B cell (primary cell): ENCODE results near the gene ZNF672. TPM values are rescaled to one million over a fixed set of nuclear protein-coding genes. Genes with fewer than 3 reads are reported as not detected.

Source experiments
- ATAC-seq: fragments of 200-7000 bp; cut with Tn5 transposase; one replicate; pipeline ENCODE4 v1.10.0; 2021; ENCODE audit warnings: low read depth, mild to moderate bottlenecking, moderate number of reproducible peaks, moderate library complexity
- CTCF ChIA-PET: fragments of 350-600 bp; sonication (Branson Sonifier 250); formaldehyde crosslinking; loops from one replicate; lab custom pipeline; 2021; ENCODE audit warnings: antibody characterized with exemption, inconsistent platforms; lab: Charles Lee
- POLR2A ChIA-PET: fragments of 350-600 bp; sonication (Branson Sonifier 250); formaldehyde crosslinking; loops from one replicate; lab custom pipeline; 2021; ENCODE audit warnings: antibody characterized with exemption; lab: Charles Lee
- DNase-seq: peaks from one replicate; pipeline ENCODE4 v3.0.0; 2013
- H2AFZ ChIP-seq: 2 replicates; pipeline ENCODE4 v1.6.1; 2012; ENCODE audit warnings: mild to moderate bottlenecking, low read depth, low read length; ENCODE audit not compliant: insufficient read depth, poor library complexity, severe bottlenecking
- H3K27ac ChIP-seq, 2 donors: 1 replicate in 1 of 2; 2 replicates in 1 of 2; pipeline ENCODE4 v1.5.1; 2012 to 2013; ENCODE audit warnings: low read length in 2 of 2, mild to moderate bottlenecking in 2 of 2, moderate library complexity in 1 of 2
- H3K27me3 ChIP-seq, 4 experiments: fragments of 200-600 bp in 1 of 4; sonication (generic) in 1 of 4; replicated peaks in 1 of 4; 1 replicate in 2 of 4; 2 replicates in 2 of 4; pipeline versions ENCODE4 v1.6.1 to v1.7.0; 2013 to 2016; ENCODE audit warnings: low read length in 3 of 4, mild to moderate bottlenecking in 2 of 4, mixed read lengths in 1 of 4, moderate library complexity in 1 of 4; ENCODE audit not compliant: insufficient read depth in 4 of 4, control insufficient read depth in 3 of 4; ENCODE audit errors: control extremely low read depth in 1 of 4
- H3K36me3 ChIP-seq, 2 experiments: replicated peaks in 1 of 2; 1 replicate in 1 of 2; 2 replicates in 1 of 2; pipeline versions ENCODE4 v1.6.1 to v1.7.1; 2013; ENCODE audit warnings: low read length in 1 of 2; ENCODE audit not compliant: insufficient read depth in 2 of 2, control insufficient read depth in 1 of 2; ENCODE audit errors: control extremely low read depth in 1 of 2, extremely low read depth in 1 of 2
- H3K4me1 ChIP-seq, 2 donors: fragments of 200-600 bp in 1 of 2; sonication (generic) in 1 of 2; 1 replicate in 1 of 2; 2 replicates in 1 of 2; pipeline versions ENCODE4 v1.5.1 to v1.6.1; 2013 to 2017; ENCODE audit warnings: low read length in 2 of 2; ENCODE audit not compliant: control insufficient read depth in 2 of 2, insufficient read depth in 2 of 2
- H3K4me2 ChIP-seq: replicated peaks from 2 replicates; pipeline ENCODE3; 2012; ENCODE audit warnings: mild to moderate bottlenecking, low read depth, low read length; ENCODE audit not compliant: poor library complexity, severe bottlenecking
- H3K4me3 ChIP-seq, 5 experiments: fragments of 200-600 bp in 1 of 5; sonication (generic) in 1 of 5; 1 replicate in 3 of 5; 2 replicates in 2 of 5; pipeline versions ENCODE4 v1.5.1 to v1.7.0; 2011 to 2016; ENCODE audit warnings: low read length in 4 of 5, mild to moderate bottlenecking in 4 of 5, low read depth in 2 of 5, control low read depth in 1 of 5, moderate library complexity in 1 of 5; ENCODE audit not compliant: insufficient read depth in 1 of 5; ENCODE audit errors: control extremely low read depth in 1 of 5, extremely low read depth in 1 of 5
- H3K79me2 ChIP-seq: fragments of 200-600 bp; sonication (generic); one replicate; pipeline ENCODE4 v1.6.0; 2016; ENCODE audit warnings: low read length; ENCODE audit not compliant: control insufficient read depth, insufficient read depth
- H3K9ac ChIP-seq: fragments of 200-600 bp; sonication (generic); 2 replicates; pipeline ENCODE4 v1.6.1; 2017; ENCODE audit warnings: mild to moderate bottlenecking, low read length, moderate library complexity
- H3K9me3 ChIP-seq, 3 donors: one replicate each; pipeline versions ENCODE4 v1.6.1 to v1.7.1; 2013; ENCODE audit warnings: low read length in 2 of 3; ENCODE audit not compliant: control insufficient read depth in 2 of 3, insufficient read depth in 1 of 3; ENCODE audit errors: control extremely low read depth in 1 of 3
- H4K20me1 ChIP-seq: 2 replicates; pipeline ENCODE4 v1.6.0; 2012; ENCODE audit warnings: mild to moderate bottlenecking, low read length; ENCODE audit not compliant: insufficient read depth, control insufficient read depth, poor library complexity, severe bottlenecking
- H3K27ac Mint-ChIP-seq: one replicate; pipeline ENCODE4 v1.8.0; 2021; ENCODE audit warnings: mixed read lengths
- H3K27me3 Mint-ChIP-seq: one replicate; pipeline ENCODE4 v1.8.0; 2021; ENCODE audit warnings: mixed read lengths
- H3K4me1 Mint-ChIP-seq: one replicate; pipeline ENCODE4 v1.8.0; 2021; ENCODE audit warnings: mixed read lengths
- H3K4me3 Mint-ChIP-seq: one replicate; pipeline ENCODE4 v1.8.0; 2021; ENCODE audit warnings: mixed read lengths
- H3K9me3 Mint-ChIP-seq: one replicate; pipeline ENCODE4 v1.8.0; 2022; ENCODE audit warnings: mixed read lengths; ENCODE audit not compliant: insufficient read depth
- CTCF ChIP-seq: fragments of 200-600 bp; IDR thresholded peaks from one replicate; pipeline ENCODE4 v1.8.0; 2022; ENCODE audit warnings: antibody characterized with exemption, mild to moderate bottlenecking
- EZH2 ChIP-seq: IDR thresholded peaks from 2 replicates; pipeline ENCODE4 v1.6.1; 2012; ENCODE audit warnings: borderline replicate concordance, low read depth, mild to moderate bottlenecking, moderate library complexity, low read length; ENCODE audit not compliant: insufficient read depth, poor library complexity, severe bottlenecking
- WGBS: methylation state at CpG from one replicate; pipeline ENCODE4 v1.1.5; 2013; ENCODE audit warnings: missing lambda C conversion rate; ENCODE audit not compliant: insufficient coverage; 5-methylcytosine and 5-hydroxymethylcytosine counted together
- intact Hi-C: fragments of 100-400 bp; cut with micrococcal nuclease; formaldehyde crosslinking; loops from one replicate; pipeline ENCODE4 v1.10.0; 2022
- polyA plus RNA-seq: library from polyadenylated mRNA; depleted of rRNA; stranded (reverse); fragments of >200 nt; gene quantifications from 2 replicates; pipeline ENCODE4 v1.2.3, GENCODE V29; 2012
- total RNA-seq, 2 donors: library from RNA; stranded (reverse); fragments of 120-200 nt in 1 of 2; gene quantifications; 1 replicate in 1 of 2; 2 replicates in 1 of 2; pipeline versions ENCODE4 v1.2.3 to v1.2.4, GENCODE V29; 2013 to 2022

ZNF672 gene
- total and polyA plus RNA-seq, 2 donors (not counting 1 experiment from before 2014, with no cell fraction given): 46.4 to 56.3 TPM

GRCh38 chr1:248816042-248816851 is 21.8 kb upstream of the ZNF672 start:
- peak overlapping the region; percentile 49 for H3K4me2 ChIP-seq
- no peak overlapping the region for H3K27ac Mint-ChIP-seq
- H3K4me1 Mint-ChIP-seq: peaks cover 43% of the 10 kb centered on the region
- no peak for TF ChIP-seq EZH2
- TF ChIP-seq CTCF: no peak
- 92% methylated on average over 12 of the region's 13 CpGs for WGBS
- H3K27me3 Mint-ChIP-seq: no peaks in the 10 kb centered on the region
- H3K79me2 ChIP-seq: peaks cover 65% of the 10 kb centered on the region
- DNase-seq: peak; percentile 3
- intact Hi-C loops: no loop called here
- H3K4me1 ChIP-seq: peaks cover 46 to 51% of the 10 kb centered on the region in 2 donors
- ATAC-seq: no peak
- no peaks in the 10 kb centered on the region for H3K9me3 Mint-ChIP-seq
- no peak overlapping the region for H3K4me3 ChIP-seq
- no peak overlapping the region for H3K9ac ChIP-seq
- H3K4me3 Mint-ChIP-seq: no peak overlapping the region
- POLR2A ChIA-PET: no interaction called here
- no peaks in the 10 kb centered on the region for H3K9me3 ChIP-seq
- H2AFZ ChIP-seq: no peak overlapping the region
- H3K27ac ChIP-seq: peak overlapping the region in 1 of 2 donors; percentile 39
- no peaks in the 10 kb centered on the region for H3K27me3 ChIP-seq
- H4K20me1 ChIP-seq: peaks cover 9% of the 10 kb centered on the region
- CTCF ChIA-PET: no interaction called here
- peaks cover 2 to 72% of the 10 kb centered on the region in 2 experiments for H3K36me3 ChIP-seq

GRCh38 chr1:248817065-248817464 is 21.0 kb upstream of the ZNF672 start:
- H3K4me1 Mint-ChIP-seq: peaks cover 51% of the 10 kb centered on the region
- intact Hi-C loops: no loop called here
- H3K27ac Mint-ChIP-seq: peak overlapping the region; percentile 59
- TF ChIP-seq EZH2 (no peak), CTCF (no peak)
- Histone ChIP-seq H3K4me1 (peaks cover 54 to 59% of the 10 kb centered on the region in 2 donors), H3K4me3 (no peak overlapping the region), H3K9me3 (no peaks in the 10 kb centered on the region), H3K9ac (no peak overlapping the region), H3K27me3 (no peaks in the 10 kb centered on the region), H4K20me1 (peaks cover 12% of the 10 kb centered on the region), H2AFZ (no peak overlapping the region), H3K79me2 (peaks cover 73% of the 10 kb centered on the region), H3K27ac (peak overlapping the region in 1 of 2 donors; percentile 39), H3K4me2 (peak overlapping the region; percentile 49), H3K36me3 (peaks cover 2 to 76% of the 10 kb centered on the region in 2 experiments)
- 10% methylated on average over 2 of the region's 6 CpGs for WGBS
- DNase-seq (peak; percentile 18), ATAC-seq (no peak)
- no peak overlapping the region for H3K4me3 Mint-ChIP-seq
- no peaks in the 10 kb centered on the region for H3K9me3 Mint-ChIP-seq
- no peaks in the 10 kb centered on the region for H3K27me3 Mint-ChIP-seq
- CTCF ChIA-PET: no interaction called here
- POLR2A ChIA-PET: no interaction called here
